ENCODE results near the gene RAB4B.

The RAB4B gene

GRCh38 chr19:40802300-40803169, 24.5 kb downstream of the RAB4B start (continued):
- TF ChIP-seq ZNF639 (tag by site-specific recombination; IDR thresholded peaks at IDR 0.05) (no peak), REST (tag by site-specific recombination; IDR thresholded peaks at IDR 0.05) (no peak), ZNF473 (tag by site-specific recombination; IDR thresholded peaks at IDR 0.05) (no peak), ZNF211 (tag by site-specific recombination; IDR thresholded peaks at IDR 0.05; ENCODE audit: low read depth) (no peak), ZNF776 (tag by site-specific recombination; IDR thresholded peaks at IDR 0.05; ENCODE audit: borderline replicate concordance) (no peak), ZNF518A (tag by site-specific recombination; conservative IDR thresholded peaks at IDR 0.05; ENCODE audit: low read depth) (no peak), ZNF580 (tag by site-specific recombination; IDR thresholded peaks at IDR 0.05) (no peak), ZNF792 (tag by site-specific recombination; IDR thresholded peaks at IDR 0.05) (no peak), MYNN (tag by site-specific recombination; IDR thresholded peaks at IDR 0.05; ENCODE audit: borderline replicate concordance) (no peak), ZNF76 (tag by site-specific recombination; IDR thresholded peaks at IDR 0.05; ENCODE audit: borderline replicate concordance, low read depth) (no peak), ZNF629 (tag by site-specific recombination; IDR thresholded peaks at IDR 0.05) (no peak), ZNF324 (tag by site-specific recombination; IDR thresholded peaks at IDR 0.05) (no peak), TRIM28 (IDR thresholded peaks at IDR 0.05; ENCODE audit: borderline replicate concordance, low read length) (no peak), ZNF311 (tag by site-specific recombination; IDR thresholded peaks at IDR 0.05; ENCODE audit: borderline replicate concordance) (no peak), BCL6B (tag by site-specific recombination; IDR thresholded peaks at IDR 0.05) (no peak), ZNF747 (tag by site-specific recombination; IDR thresholded peaks at IDR 0.05) (no peak), SP7 (tag by site-specific recombination; IDR thresholded peaks at IDR 0.05) (no peak), TCF7L2 (IDR thresholded peaks at IDR 0.05; ENCODE audit: borderline replicate concordance, low read depth, low read length) (no peak), ZBTB44 (tag by site-specific recombination; IDR thresholded peaks at IDR 0.05) (no peak), ZBTB1 (tag by site-specific recombination; IDR thresholded peaks at IDR 0.05) (no peak), ZNF223 (tag by site-specific recombination; IDR thresholded peaks at IDR 0.05) (no peak), SP3 (tag by site-specific recombination; IDR thresholded peaks at IDR 0.05) (no peak), ZBTB49 (tag by site-specific recombination; IDR thresholded peaks at IDR 0.05; ENCODE audit: low read depth) (no peak)
